ENCODE results near the gene MTX3. TPM values are rescaled to one million over a fixed set of nuclear protein-coding genes. Genes with fewer than 3 reads are reported as not detected.

Gene MTX3
- total and polyA plus RNA-seq, 2 donors (not counting 3 experiments of a cell fraction or from before 2014, with no cell fraction given), result 2.9 to 8.3 TPM

DNA sequence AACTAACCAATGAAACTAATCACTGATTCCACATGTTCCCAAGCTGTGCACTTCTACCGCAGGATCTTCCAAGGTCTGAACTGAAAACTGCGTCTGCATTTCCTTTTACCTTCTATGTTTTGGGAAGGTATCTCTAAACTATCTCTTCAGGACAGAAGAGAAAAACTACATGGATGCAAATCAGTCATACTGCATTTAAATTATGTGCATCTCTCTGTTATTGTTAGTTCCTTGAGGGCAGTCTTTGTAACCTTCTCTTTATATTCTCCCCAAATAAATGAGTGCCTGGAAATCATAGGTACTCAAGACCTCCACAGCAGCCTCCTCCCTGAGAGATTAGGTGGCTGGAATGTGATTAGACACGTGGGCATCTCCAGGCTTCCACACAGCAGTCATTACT is 17.1 kb downstream of the MTX3 start:
- no peak for TF ChIP-seq EZH2 (IDR thresholded peaks at IDR 0.05; ENCODE audit: borderline replicate concordance, low read depth, low read length, severe bottlenecking)
- no peak for TF ChIP-seq POLR2A (IDR thresholded peaks at IDR 0.05; ENCODE audit: low read depth, low read length)
- TF ChIP-seq POLR2AphosphoS5 (IDR thresholded peaks at IDR 0.05; ENCODE audit: insufficient read depth, low read depth, low read length), result no peak
- TF ChIP-seq, protein P1, sequence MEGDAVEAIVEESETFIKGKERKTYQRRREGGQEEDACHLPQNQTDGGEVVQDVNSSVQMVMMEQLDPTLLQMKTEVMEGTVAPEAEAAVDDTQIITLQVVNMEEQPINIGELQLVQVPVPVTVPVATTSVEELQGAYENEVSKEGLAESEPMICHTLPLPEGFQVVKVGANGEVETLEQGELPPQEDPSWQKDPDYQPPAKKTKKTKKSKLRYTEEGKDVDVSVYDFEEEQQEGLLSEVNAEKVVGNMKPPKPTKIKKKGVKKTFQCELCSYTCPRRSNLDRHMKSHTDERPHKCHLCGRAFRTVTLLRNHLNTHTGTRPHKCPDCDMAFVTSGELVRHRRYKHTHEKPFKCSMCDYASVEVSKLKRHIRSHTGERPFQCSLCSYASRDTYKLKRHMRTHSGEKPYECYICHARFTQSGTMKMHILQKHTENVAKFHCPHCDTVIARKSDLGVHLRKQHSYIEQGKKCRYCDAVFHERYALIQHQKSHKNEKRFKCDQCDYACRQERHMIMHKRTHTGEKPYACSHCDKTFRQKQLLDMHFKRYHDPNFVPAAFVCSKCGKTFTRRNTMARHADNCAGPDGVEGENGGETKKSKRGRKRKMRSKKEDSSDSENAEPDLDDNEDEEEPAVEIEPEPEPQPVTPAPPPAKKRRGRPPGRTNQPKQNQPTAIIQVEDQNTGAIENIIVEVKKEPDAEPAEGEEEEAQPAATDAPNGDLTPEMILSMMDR (IDR thresholded peaks at IDR 0.05; ENCODE audit: extremely low read depth in 1 of 2, insufficient read depth in 1 of 2, low read depth in 1 of 2, low read length in 2 of 2), result no peak
- TF ChIP-seq, protein P2, sequence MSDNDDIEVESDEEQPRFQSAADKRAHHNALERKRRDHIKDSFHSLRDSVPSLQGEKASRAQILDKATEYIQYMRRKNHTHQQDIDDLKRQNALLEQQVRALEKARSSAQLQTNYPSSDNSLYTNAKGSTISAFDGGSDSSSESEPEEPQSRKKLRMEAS (IDR thresholded peaks at IDR 0.05; ENCODE audit: insufficient read depth, insufficient read length), result no peak
- no peak for TF ChIP-seq JUN (IDR thresholded peaks at IDR 0.05; ENCODE audit: borderline replicate concordance, insufficient read depth, insufficient read length, low read depth)
- TF ChIP-seq GATA2 (IDR thresholded peaks at IDR 0.05; ENCODE audit: insufficient read depth, insufficient read length, low read depth, low read length), result no peak
- no peak for TF ChIP-seq FOS (IDR thresholded peaks at IDR 0.05; ENCODE audit: borderline replicate concordance, insufficient read depth, low read length)
- no peak for TF ChIP-seq MYC (IDR thresholded peaks at IDR 0.05; ENCODE audit: low read depth, low read length)
- H3K9me3 ChIP-seq (replicated peaks; ENCODE audit: control insufficient read depth, insufficient read depth, low read length), result no peaks in the 10 kb centered on the region
- FAIRE-seq (no peak), DNase-seq (ENCODE audit: low read depth, low spot score) (no peak)
- ChIA-PET CTCF (no interaction called here), POLR2A (no interaction called here)
- dilution Hi-C loops (cut with MboI; ENCODE audit: extremely low pct_ligation_motif_present, low sequenced_read_pairs) (no loop called here), intact Hi-C loops (cut with micrococcal nuclease) (no loop called here)
- H3K4me1 ChIP-seq (ENCODE audit: control insufficient read depth, extremely low read depth, insufficient read depth, low read length), result peaks cover 5% of the 10 kb centered on the region
- H3K4me2 ChIP-seq (ENCODE audit: insufficient read depth, low read length), result no peak overlapping the region
- peaks cover 0 to 4% of the 10 kb centered on the region in 2 experiments for H3K27me3 ChIP-seq (ENCODE audit: control insufficient read depth in 2 of 2, insufficient read depth in 2 of 2, low read length in 2 of 2)
- H4K20me1 ChIP-seq (replicated peaks; ENCODE audit: control insufficient read depth, extremely low read depth, insufficient read depth, low read length), result no peaks in the 10 kb centered on the region
- H3K9me1 ChIP-seq (replicated peaks; ENCODE audit: control insufficient read depth, extremely low read depth, insufficient read depth, low read length), result no peaks in the 10 kb centered on the region
- H3K27ac ChIP-seq (ENCODE audit: insufficient read depth, low read depth, low read length), result no peak overlapping the region
- no peaks in the 10 kb centered on the region for H3K79me2 ChIP-seq (ENCODE audit: control insufficient read depth, insufficient read depth, low read length)
- no peak overlapping the region for H2AFZ ChIP-seq (ENCODE audit: low read depth, low read length)
- H3K9ac ChIP-seq (replicated peaks; ENCODE audit: extremely low read depth, insufficient read depth, low read length), result no peak overlapping the region
- H3K36me3 ChIP-seq (ENCODE audit: control insufficient read depth in 2 of 2, extremely low read depth in 1 of 2, insufficient read depth in 2 of 2, low read length in 2 of 2), result no peaks in the 10 kb centered on the region
- no peak overlapping the region for H3K4me3 ChIP-seq (replicated peaks in 1 of 3; ENCODE audit: insufficient read depth in 1 of 3, low read depth in 1 of 3, low read length in 3 of 3)
- no TSS peak for BruUV-seq (replicated peaks)
